GM23338 (cell line): Measurements from ENCODE around the gene ATP1B3. TPM values are rescaled to one million over a fixed set of nuclear protein-coding genes. Genes with fewer than 3 reads are reported as not detected.

Source experiments
- ATAC-seq: fragments of 200-7000 bp; cut with Tn5 transposase; 3 replicates; pipeline ENCODE4 v1.9.1; 2020
- DNase-seq: peaks from one replicate; pipeline ENCODE4 v3.0.0-alpha.2; 2015; ENCODE audit warnings: low spot score
- H2AFZ ChIP-seq: fragments of 200-600 bp; sonication (generic); 2 replicates; pipeline ENCODE4 v1.8.0; 2016; ENCODE audit warnings: antibody characterized with exemption, mild to moderate bottlenecking, moderate library complexity
- H3F3A ChIP-seq: fragments of 200-600 bp; sonication (generic); replicated peaks from 2 replicates; pipeline ENCODE4 v1.8.0; 2017; ENCODE audit warnings: antibody characterized with exemption, mixed run types, low read depth
- H3K27ac ChIP-seq: fragments of 200-600 bp; sonication (generic); 2 replicates; pipeline ENCODE4 v1.6.1; 2016; ENCODE audit warnings: low read depth
- H3K27me3 ChIP-seq: fragments of 200-600 bp; sonication (generic); 2 replicates; pipeline ENCODE4 v1.8.0; 2016; ENCODE audit warnings: mild to moderate bottlenecking, mixed run types, moderate library complexity; ENCODE audit not compliant: insufficient read depth
- H3K36me3 ChIP-seq: fragments of 200-600 bp; sonication (generic); 2 replicates; pipeline ENCODE4 v1.8.0; 2016; ENCODE audit warnings: mild to moderate bottlenecking; ENCODE audit not compliant: insufficient read depth
- H3K4me1 ChIP-seq: fragments of 200-600 bp; sonication (generic); 2 replicates; pipeline ENCODE4 v1.8.0; 2016; ENCODE audit warnings: mild to moderate bottlenecking, moderate library complexity; ENCODE audit not compliant: insufficient read depth
- H3K4me2 ChIP-seq: fragments of 200-600 bp; sonication (generic); 2 replicates; pipeline ENCODE4 v1.7.1; 2017; ENCODE audit warnings: mixed run types
- H3K4me3 ChIP-seq: fragments of 200-600 bp; sonication (generic); 2 replicates; pipeline ENCODE4 v1.6.1; 2016; ENCODE audit warnings: mixed run types
- H3K79me2 ChIP-seq: fragments of 200-600 bp; sonication (generic); replicated peaks from 2 replicates; pipeline ENCODE4 v1.8.0; 2017; ENCODE audit warnings: mild to moderate bottlenecking; ENCODE audit not compliant: insufficient read depth
- H3K9me2 ChIP-seq: fragments of 200-600 bp; sonication (generic); 2 replicates; pipeline ENCODE4 v1.8.0; 2017; ENCODE audit not compliant: insufficient read depth
- H4K20me1 ChIP-seq: fragments of 200-600 bp; sonication (generic); replicated peaks from 2 replicates; pipeline ENCODE4 v1.8.0; 2017; ENCODE audit warnings: mild to moderate bottlenecking; ENCODE audit not compliant: insufficient read depth
- H3K27ac Mint-ChIP-seq: 2 replicates; pipeline ENCODE4 v1.8.0; 2020; ENCODE audit warnings: inconsistent platforms, mild to moderate bottlenecking, moderate library complexity, mixed read lengths
- H3K27me3 Mint-ChIP-seq: 3 replicates; pipeline ENCODE4 v1.8.0; 2022; ENCODE audit warnings: low read depth, mild to moderate bottlenecking, moderate library complexity, mixed read lengths, inconsistent platforms; ENCODE audit not compliant: insufficient read depth, poor library complexity
- H3K36me3 Mint-ChIP-seq: 3 replicates; pipeline ENCODE4 v1.8.0; 2021; ENCODE audit warnings: low read depth, mild to moderate bottlenecking, inconsistent platforms, moderate library complexity, mixed read lengths
- H3K4me1 Mint-ChIP-seq: 3 replicates; pipeline ENCODE4 v1.8.0; 2020; ENCODE audit warnings: mild to moderate bottlenecking, inconsistent platforms, mixed read lengths
- H3K4me3 Mint-ChIP-seq: 3 replicates; pipeline ENCODE4 v1.8.0; 2021; ENCODE audit warnings: moderate library complexity, mild to moderate bottlenecking, inconsistent platforms, mixed read lengths
- H3K9me3 Mint-ChIP-seq: 3 replicates; pipeline ENCODE4 v1.8.0; 2020; ENCODE audit warnings: moderate library complexity, mild to moderate bottlenecking, inconsistent platforms, mixed read lengths
- CREB1 ChIP-seq: fragments of 250-450 bp; sonication (Bioruptor Pico); IDR thresholded peaks from 2 replicates; pipeline ENCODE4 v1.5.0; 2020; ENCODE audit warnings: low read depth, mild to moderate bottlenecking, moderate library complexity
- CTCF ChIP-seq, 2 experiments: fragments of 200-600 bp in 1 of 2; sonication (generic) in 1 of 2; conservative IDR thresholded peaks; 2 replicates each; pipeline versions ENCODE4 v1.5.1 to v1.6.1; 2016 to 2017; ENCODE audit warnings: antibody characterized with exemption in 2 of 2, low read depth in 2 of 2, mild to moderate bottlenecking in 2 of 2, moderate library complexity in 1 of 2
- ETS1 ChIP-seq: IDR thresholded peaks from 2 replicates; pipeline ENCODE4 v1.6.1; 2016; ENCODE audit warnings: antibody characterized with exemption
- EZH2 ChIP-seq: fragments of 200-600 bp; sonication (generic); IDR thresholded peaks from one replicate; pipeline ENCODE4 v1.8.0; 2017; ENCODE audit warnings: antibody characterized with exemption, mild to moderate bottlenecking, low read depth; ENCODE audit not compliant: unreplicated experiment
- EZH2phosphoT487 ChIP-seq: fragments of 200-600 bp; sonication (generic); IDR thresholded peaks from one replicate; pipeline ENCODE4 v1.8.1; 2018; ENCODE audit warnings: antibody characterized with exemption; ENCODE audit not compliant: unreplicated experiment
- JUNB ChIP-seq: IDR thresholded peaks from one replicate; pipeline ENCODE4 v1.6.1; 2016; ENCODE audit warnings: antibody characterized with exemption; ENCODE audit not compliant: unreplicated experiment
- NANOG ChIP-seq: IDR thresholded peaks from 2 replicates; pipeline ENCODE4 v1.6.1; 2016; ENCODE audit warnings: antibody characterized with exemption, borderline replicate concordance
- POLR2AphosphoS5 ChIP-seq: IDR thresholded peaks from 2 replicates; pipeline ENCODE4 v1.6.1; 2016; ENCODE audit warnings: antibody characterized with exemption, low read depth
- REST ChIP-seq: IDR thresholded peaks from one replicate; pipeline ENCODE4 v1.6.1; 2018; ENCODE audit warnings: antibody characterized with exemption; ENCODE audit not compliant: unreplicated experiment
- STAT1 ChIP-seq: IDR thresholded peaks from one replicate; pipeline ENCODE4 v1.6.1; 2016; ENCODE audit warnings: antibody characterized with exemption; ENCODE audit not compliant: unreplicated experiment
- ZNF114 ChIP-seq: fragments of 250-450 bp; sonication (Bioruptor Pico); IDR thresholded peaks from 2 replicates; pipeline ENCODE4 v1.5.0; 2020; ENCODE audit warnings: mild to moderate bottlenecking, moderate library complexity
- ZNF331 ChIP-seq: fragments of 250-450 bp; sonication (Bioruptor Pico); IDR thresholded peaks from 2 replicates; pipeline ENCODE4 v1.5.0; 2020; ENCODE audit warnings: low read depth, mild to moderate bottlenecking, moderate library complexity
- ZNF462 ChIP-seq: fragments of 250-450 bp; sonication (Bioruptor Pico); IDR thresholded peaks from 2 replicates; pipeline ENCODE4 v1.5.0; 2020; ENCODE audit warnings: mild to moderate bottlenecking, moderate library complexity
- polyA plus RNA-seq: library from polyadenylated mRNA; unstranded; fragments of >200 nt; fragmentation: Nextera tagmentation; extraction: Ambion mirVana; gene quantifications from 2 replicates; pipeline ENCODE4 v1.2.1, GENCODE V29; 2016
- total RNA-seq: library from RNA; depleted of rRNA; stranded (reverse); fragments of >200 nt; shearing (Covaris generic); gene quantifications from 2 replicates; pipeline ENCODE4 v1.2.3, GENCODE V29; 2014

The ATP1B3 gene
- total and polyA plus RNA-seq, 2 experiments from 2014 or later: 135 to 315 TPM

- no peak overlapping the region for H3K27ac Mint-ChIP-seq
- TF ChIP-seq ZNF331 (CRISPR knock-in tag) (no peak), REST (no peak), POLR2AphosphoS5 (no peak), CTCF (conservative IDR thresholded peaks at IDR 0.05; ENCODE audit: low read depth in 2 of 2) (no peak), STAT1 (no peak), ZNF462 (CRISPR knock-in tag) (no peak), ETS1 (no peak), NANOG (no peak), EZH2phosphoT487 (no peak), JUNB (no peak), EZH2 (no peak), CREB1 (no peak), ZNF114 (CRISPR knock-in tag) (no peak)
These were observed 50.5 kb downstream of the ATP1B3 start for GRCh38 chr3:141926929-141927328.

More at GRCh38 chr3:141926929-141927328, 50.5 kb downstream of the ATP1B3 start:
- no peak overlapping the region for H3K4me2 ChIP-seq
- H3K9me2 ChIP-seq: no peaks in the 10 kb centered on the region; the same call in 1 of the 2 replicates
- H3K27ac ChIP-seq: no peak overlapping the region
- no peaks in the 10 kb centered on the region for H3F3A ChIP-seq
- H2AFZ ChIP-seq: no peak overlapping the region
- Mint-ChIP-seq H3K9me3 (no peaks in the 10 kb centered on the region), H3K4me1 (peaks cover 12% of the 10 kb centered on the region; the same call in 2 of the 3 replicates), H3K4me3 (no peak overlapping the region), H3K27me3 (peaks cover 8% of the 10 kb centered on the region), H3K36me3 (peaks cover 54% of the 10 kb centered on the region)
- H3K4me1 ChIP-seq: no peaks in the 10 kb centered on the region
- H3K36me3 ChIP-seq: peaks cover 18% of the 10 kb centered on the region
- no peak for ATAC-seq
- no peaks in the 10 kb centered on the region; the same call in 1 of the 2 replicates for H4K20me1 ChIP-seq
- no peaks in the 10 kb centered on the region for H3K79me2 ChIP-seq
- no peak for DNase-seq
- H3K4me3 ChIP-seq: no peak overlapping the region
- no peaks in the 10 kb centered on the region for H3K27me3 ChIP-seq
